ENCODE results near the gene PRKCB. TPM values are rescaled to one million over a fixed set of nuclear protein-coding genes. Genes with fewer than 3 reads are reported as not detected.

PRKCB gene
- total and polyA plus RNA-seq, 2 of the 8 experiments (the other 6 are each of a cell fraction or from before 2014, with no cell fraction given), result 7.1 to 12.1 TPM

- Histone ChIP-seq H3K18ac (ENCODE audit: extremely low read depth, low read length) (no peak overlapping the region), H3K23me2 (ENCODE audit: low read depth, low read length) (peaks cover 5% of the 10 kb centered on the region; the same call in 1 of the 2 replicates), H3K4ac (replicated peaks; ENCODE audit: insufficient read length, low read depth, low read length) (no peak overlapping the region), H3K14ac (ENCODE audit: insufficient read length) (no peak overlapping the region), H3K4me1 (replicated peaks in 1 of 4; ENCODE audit: control insufficient read depth in 3 of 4, insufficient read depth in 4 of 4, low read length in 3 of 4) (no peaks in the 10 kb centered on the region; a peak in 1 of 7 replicates), H3K27ac (ENCODE audit: low read depth, low read length) (no peak overlapping the region), H3K36me3 (ENCODE audit: control insufficient read depth in 2 of 4, insufficient read depth in 4 of 4, low read length in 3 of 4) (no peaks in the 10 kb centered on the region), H3K4me3 (ENCODE audit: extremely low read depth in 1 of 4, insufficient read depth in 2 of 4, low read depth in 3 of 4, low read length in 4 of 4) (no peak overlapping the region), H3K9ac (replicated peaks in 1 of 4; ENCODE audit: extremely low read depth in 1 of 4, low read depth in 3 of 4, low read length in 3 of 4) (no peak overlapping the region), H3K4me2 (ENCODE audit: insufficient read depth in 1 of 2, low read depth in 2 of 2, low read length in 2 of 2) (no peak overlapping the region), H4K5ac (ENCODE audit: insufficient read length, low read depth, low read length) (no peak overlapping the region), H3K79me2 (ENCODE audit: control insufficient read depth in 1 of 2, insufficient read depth in 2 of 2, low read length in 2 of 2) (no peaks in the 10 kb centered on the region), H2AK5ac (ENCODE audit: low read depth, low read length) (no peak overlapping the region), H2AFZ (ENCODE audit: low read length) (no peak overlapping the region), H2BK120ac (replicated peaks; ENCODE audit: low read depth, low read length) (no peak overlapping the region), H4K8ac (ENCODE audit: extremely low read depth, insufficient read depth, low read length) (no peak overlapping the region), H2BK20ac (ENCODE audit: low read length) (no peak overlapping the region), H2BK12ac (ENCODE audit: low read depth, low read length) (no peak overlapping the region), H3K79me1 (ENCODE audit: low read depth, low read length) (no peaks in the 10 kb centered on the region), H3K56ac (replicated peaks; ENCODE audit: insufficient read length, low read depth, low read length) (no peak overlapping the region), H3K9me3 (ENCODE audit: insufficient read depth in 2 of 2, low read depth in 1 of 2, low read length in 1 of 2) (no peaks in the 10 kb centered on the region), H4K20me1 (replicated peaks in 1 of 2; ENCODE audit: control insufficient read depth in 1 of 2, insufficient read depth in 2 of 2, low read length in 2 of 2) (peaks cover 0 to 2% of the 10 kb centered on the region in 2 experiments), H2BK15ac (ENCODE audit: low read length) (no peak overlapping the region), H3K27me3 (replicated peaks in 1 of 4; ENCODE audit: control insufficient read depth in 3 of 4, extremely low read depth in 1 of 4, insufficient read depth in 3 of 4, low read length in 3 of 4) (no peaks in the 10 kb centered on the region), H4K91ac (replicated peaks; ENCODE audit: insufficient read length, low read length) (no peak overlapping the region), H2BK5ac (ENCODE audit: low read depth, low read length) (no peak overlapping the region), H3K23ac (ENCODE audit: insufficient read length) (no peak overlapping the region)
- WGBS, 2 experiments (ENCODE audit: extremely low coverage in 1 of 2, insufficient coverage in 1 of 2, insufficient read length in 1 of 2, insufficient replicate concordance in 2 of 2, low coverage in 1 of 2, low lambda C conversion rate in 2 of 2, missing lambda C conversion rate in 1 of 2), result 84% methylated on average over 8 of the region's 8 CpGs; no CpG with 5 or more reads in 1 of the 2 experiments
- CTCF ChIA-PET (ENCODE audit: partially characterized antibody), result no interaction called here
- POLR2A ChIA-PET (ENCODE audit: partially characterized antibody), result no interaction called here
- FAIRE-seq, result no peak
- no peak for DNase-seq (ENCODE audit: low read depth in 1 of 2, low spot score in 2 of 2)
- TF ChIP-seq NANOG (IDR thresholded peaks at IDR 0.05; ENCODE audit: insufficient read depth, low read depth, low read length, poor library complexity, severe bottlenecking), result no peak
- TF ChIP-seq RBBP5 (IDR thresholded peaks at IDR 0.05; ENCODE audit: borderline replicate concordance, low read depth, low read length), result no peak
- no peak for TF ChIP-seq JUN (IDR thresholded peaks at IDR 0.05; ENCODE audit: low read depth, low read length)
- TF ChIP-seq RAD21 (IDR thresholded peaks at IDR 0.05 in 1 of 2, conservative IDR thresholded peaks at IDR 0.05 in 1 of 2; ENCODE audit: low read depth in 2 of 2, low read length in 2 of 2), result no peak
- no peak for TF ChIP-seq ASH2L (IDR thresholded peaks at IDR 0.05; ENCODE audit: low read length)
- no peak for TF ChIP-seq SIN3A (conservative IDR thresholded peaks at IDR 0.05 in 1 of 2, IDR thresholded peaks at IDR 0.05 in 1 of 2; ENCODE audit: low read depth in 1 of 2, low read length in 2 of 2)
- TF ChIP-seq USF2 (IDR thresholded peaks at IDR 0.05; ENCODE audit: low read length), result no peak
- TF ChIP-seq SP1 (IDR thresholded peaks at IDR 0.05; ENCODE audit: low read depth, low read length), result no peak
- TF ChIP-seq EP300 (IDR thresholded peaks at IDR 0.05; ENCODE audit: borderline replicate concordance in 1 of 2, low read depth in 2 of 2, low read length in 2 of 2), result no peak
- TF ChIP-seq TEAD4 (IDR thresholded peaks at IDR 0.05; ENCODE audit: low read depth, low read length), result no peak
- no peak for TF ChIP-seq TBP (IDR thresholded peaks at IDR 0.05; ENCODE audit: low read depth, low read length)
- no peak for TF ChIP-seq CREB1 (IDR thresholded peaks at IDR 0.05)
Observed at GRCh38 chr16:23934610-23935236, 98.9 kb downstream of the PRKCB start.
